Epidermal melanocyte (primary cell): ENCODE data around the gene FTCD.
A peak's percentile ranks its signal among the peaks of the same experiment; 100 is the strongest.
"Not testable (repeated sequence)": the region's sequence is repeated elsewhere in the genome, so short reads cannot be mapped to it uniquely, and the experiment has no call there.

Experiments used
- DNase-seq: peaks from one replicate; pipeline ENCODE4 v3.0.0; 2011; ENCODE audit warnings: low spot score; ENCODE audit not compliant: insufficient read length

The FTCD gene

DNA sequence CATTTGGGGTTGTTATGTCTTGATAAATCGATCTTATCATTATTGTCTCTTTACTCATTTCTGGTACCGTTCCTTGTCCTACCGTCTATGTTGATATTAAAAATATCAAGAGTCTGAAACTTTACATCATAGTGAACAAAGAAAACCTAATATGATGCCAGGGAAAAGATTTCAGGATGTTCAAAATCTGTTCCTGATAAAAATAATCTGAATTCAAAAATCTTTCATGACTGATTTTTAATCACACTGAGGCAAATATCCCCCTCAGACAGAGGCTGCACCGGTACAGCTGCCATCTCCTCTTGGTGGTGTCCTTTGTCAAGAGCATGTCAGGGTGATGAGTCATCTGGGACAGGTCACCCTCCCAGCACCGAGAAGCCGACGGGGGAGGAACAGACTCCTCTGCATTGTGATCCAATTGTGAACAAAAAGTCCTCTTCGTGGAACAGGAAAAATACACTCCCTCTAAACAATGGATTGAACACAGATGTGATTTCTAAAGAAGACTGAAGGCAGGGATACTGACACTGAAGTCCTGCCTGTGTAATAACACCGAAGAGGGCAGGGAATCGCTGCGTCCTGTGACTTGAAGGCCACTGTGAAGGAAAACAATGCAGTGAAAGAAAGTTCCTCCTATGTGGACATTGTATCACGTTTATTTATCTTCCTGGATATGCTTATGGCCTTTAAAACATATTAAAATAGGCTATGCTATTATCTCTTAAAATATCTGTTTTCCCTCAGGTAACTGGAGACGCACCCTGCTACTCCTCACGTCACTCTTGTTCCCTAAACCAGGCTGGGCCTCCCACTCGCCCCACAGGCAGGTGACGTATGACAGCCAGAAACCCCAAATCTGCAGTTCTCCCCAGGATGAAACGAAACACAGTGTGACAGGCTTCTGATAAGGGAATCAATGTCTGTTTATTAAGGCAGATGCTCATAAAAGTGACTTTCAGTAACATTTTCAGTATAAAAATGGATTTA lies 33.1 kb upstream of the FTCD start:
- no peak for DNase-seq

DNA sequence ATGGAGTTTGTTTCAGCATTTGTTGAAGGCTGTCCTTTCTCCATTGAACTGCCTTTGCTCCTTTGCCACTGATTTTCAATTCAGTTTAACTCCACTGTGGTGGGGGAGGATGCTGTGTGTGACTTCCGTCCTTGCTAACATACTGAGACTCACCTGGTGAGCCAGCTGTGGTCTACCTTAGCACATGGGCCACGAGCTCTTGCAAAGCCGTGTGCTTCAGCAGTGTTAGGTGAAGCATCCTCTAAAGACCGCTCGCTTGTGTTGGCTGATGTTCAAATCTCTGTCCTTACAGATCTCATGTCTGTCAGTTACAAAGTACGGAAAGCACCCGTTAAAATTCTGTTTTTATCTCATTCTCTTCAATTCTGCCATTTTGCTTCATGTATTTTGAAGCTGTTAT lies 32.4 kb upstream of the FTCD start:
- no peak for DNase-seq

DNA sequence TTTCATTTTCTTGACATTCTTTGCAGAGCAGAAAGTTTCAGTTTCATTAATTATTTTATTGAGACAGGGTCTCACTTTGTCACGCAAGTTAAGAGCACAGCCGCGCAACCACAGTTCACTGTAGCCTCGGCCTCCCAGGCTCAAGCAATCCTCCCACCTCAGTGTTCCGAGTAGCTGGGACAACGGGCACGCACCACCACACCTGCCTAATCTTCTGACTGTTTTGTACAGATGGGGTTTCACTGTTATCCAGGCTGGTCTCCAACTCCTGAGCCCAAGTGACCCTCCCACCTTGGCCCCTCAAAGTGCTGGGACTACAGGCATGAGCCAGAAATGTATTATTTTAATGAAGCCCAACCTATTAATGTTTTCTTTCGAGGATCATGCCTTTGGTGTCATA lies 31.9 kb upstream of the FTCD start:
- no peak for DNase-seq

DNA sequence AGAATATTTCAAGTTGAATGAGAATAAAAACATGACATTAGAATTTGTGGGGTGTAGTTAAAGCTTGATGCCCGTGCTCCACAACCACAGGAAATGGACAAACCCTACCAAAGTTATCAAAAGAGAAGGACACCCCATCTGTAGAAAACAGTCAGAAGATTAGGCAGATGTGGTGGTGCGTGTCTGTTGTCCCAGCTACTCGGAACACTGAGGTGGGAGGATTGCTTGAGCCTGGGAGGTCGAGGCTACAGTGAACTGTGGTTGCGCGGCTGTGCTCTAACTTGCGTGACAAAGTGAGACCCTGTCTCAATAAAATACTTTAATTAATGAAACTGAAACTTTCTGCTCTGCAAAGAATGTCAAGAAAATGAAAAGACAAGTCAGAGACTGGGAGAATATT lies 30.3 kb upstream of the FTCD start:
- no peak for DNase-seq

GRCh38 chr21:46184625-46185555 lies 29.5 kb upstream of the FTCD start:
- DNase-seq, result peak; percentile 49

DNA sequence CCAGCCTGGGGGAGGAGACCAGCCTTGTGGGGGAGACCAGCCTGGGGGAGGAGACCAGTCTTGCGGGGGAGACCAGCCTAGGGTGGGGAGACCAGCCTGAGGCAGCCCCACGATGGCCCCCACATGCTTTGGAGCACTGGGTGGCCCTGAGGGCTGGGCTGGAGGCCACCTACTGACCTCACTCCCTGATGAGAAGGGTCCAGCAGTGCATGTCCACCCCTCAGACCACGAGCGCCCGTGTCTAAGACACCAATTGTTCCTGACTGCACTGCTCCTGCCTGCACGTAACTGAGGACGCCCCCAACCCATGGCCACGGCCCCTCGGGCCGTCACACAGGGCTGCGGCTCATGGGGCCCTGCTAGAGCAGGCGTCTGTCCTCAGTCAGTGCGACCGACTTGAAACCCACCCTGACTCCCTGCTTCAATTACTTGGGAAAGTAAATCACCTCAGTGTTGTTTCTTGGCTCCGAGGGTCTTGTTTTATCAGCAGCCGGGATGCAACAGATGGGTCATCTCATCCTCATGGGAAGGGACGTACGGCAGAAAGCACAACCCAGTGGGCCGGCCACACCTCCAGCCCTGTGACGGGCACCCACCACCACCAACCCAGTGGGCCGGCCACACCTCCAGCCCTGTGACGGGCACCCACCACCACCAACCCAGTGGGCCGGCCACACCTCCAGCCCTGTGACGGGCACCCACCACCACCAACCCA lies 28.7 kb upstream of the FTCD start, which contains the start of gene SPATC1L:
SPATC1L (minus strand) TSS at position 550 of the 715 bp plus-strand sequence. CDS start 1,643 bp downstream, outside the sequence.
- DNase-seq, result peak; percentile 78

DNA sequence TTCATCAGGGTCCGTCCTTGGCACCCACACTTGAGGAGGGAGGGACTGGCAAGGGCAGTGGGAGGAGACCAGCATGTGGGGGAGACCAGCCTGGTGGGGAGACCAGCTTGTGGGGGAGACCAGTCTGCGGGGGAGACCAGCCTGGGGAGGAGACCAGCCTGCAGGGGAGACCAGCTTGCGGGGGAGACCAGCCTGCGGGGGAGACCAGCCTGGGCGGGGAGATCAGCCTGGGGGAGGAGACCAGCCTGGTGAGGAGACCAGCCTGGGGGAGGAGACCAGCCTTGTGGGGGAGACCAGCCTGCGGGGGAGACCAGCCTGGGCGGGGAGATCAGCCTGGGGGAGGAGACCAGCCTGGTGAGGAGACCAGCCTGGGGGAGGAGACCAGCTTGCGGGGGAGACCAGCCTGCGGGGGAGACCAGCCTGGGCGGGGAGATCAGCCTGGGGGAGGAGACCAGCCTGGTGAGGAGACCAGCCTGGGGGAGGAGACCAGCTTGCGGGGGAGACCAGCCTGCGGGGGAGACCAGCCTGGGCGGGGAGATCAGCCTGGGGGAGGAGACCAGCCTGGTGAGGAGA lies 28.0 kb upstream of the FTCD start:
- DNase-seq, result not testable (repeated sequence)

DNA sequence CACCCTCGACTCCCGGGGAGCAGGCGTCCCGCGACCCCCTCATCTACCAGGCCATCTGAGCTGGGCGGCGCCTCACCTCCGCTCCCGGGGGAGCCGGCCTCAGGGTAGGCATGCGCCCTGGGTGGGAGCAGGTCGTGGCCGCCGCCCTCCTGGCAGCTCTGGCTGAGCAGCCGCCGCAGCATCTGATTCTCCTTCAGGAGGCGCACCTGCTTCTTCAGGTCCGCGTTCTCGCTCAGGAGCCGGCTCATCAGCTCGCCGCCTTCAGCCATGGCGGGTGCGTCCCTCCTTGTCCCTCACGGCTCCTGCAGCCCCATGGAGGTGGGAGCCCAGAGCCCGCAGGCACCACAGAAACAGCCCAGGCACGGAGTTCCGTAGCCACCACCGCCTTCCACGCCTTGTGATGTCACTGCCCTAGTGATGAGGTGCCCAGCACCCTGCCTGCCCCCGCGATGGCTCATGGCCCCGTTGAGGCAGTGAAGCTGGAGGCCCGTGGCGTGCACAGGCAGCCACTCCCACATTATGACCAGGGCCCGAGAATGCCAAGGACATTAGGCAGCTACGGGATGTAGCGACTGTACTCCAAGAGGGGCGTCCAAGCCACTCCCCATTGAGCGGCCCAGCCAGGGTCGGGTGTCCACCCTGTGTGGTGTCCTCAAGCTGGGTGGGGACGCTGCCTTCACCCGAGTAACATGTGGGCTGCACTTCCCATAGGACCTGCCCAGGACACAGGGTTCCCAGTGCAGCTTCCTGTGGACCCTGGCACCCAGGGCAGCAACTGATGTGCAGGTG lies 27.4 kb upstream of the FTCD start:
- DNase-seq, result no peak

DNA sequence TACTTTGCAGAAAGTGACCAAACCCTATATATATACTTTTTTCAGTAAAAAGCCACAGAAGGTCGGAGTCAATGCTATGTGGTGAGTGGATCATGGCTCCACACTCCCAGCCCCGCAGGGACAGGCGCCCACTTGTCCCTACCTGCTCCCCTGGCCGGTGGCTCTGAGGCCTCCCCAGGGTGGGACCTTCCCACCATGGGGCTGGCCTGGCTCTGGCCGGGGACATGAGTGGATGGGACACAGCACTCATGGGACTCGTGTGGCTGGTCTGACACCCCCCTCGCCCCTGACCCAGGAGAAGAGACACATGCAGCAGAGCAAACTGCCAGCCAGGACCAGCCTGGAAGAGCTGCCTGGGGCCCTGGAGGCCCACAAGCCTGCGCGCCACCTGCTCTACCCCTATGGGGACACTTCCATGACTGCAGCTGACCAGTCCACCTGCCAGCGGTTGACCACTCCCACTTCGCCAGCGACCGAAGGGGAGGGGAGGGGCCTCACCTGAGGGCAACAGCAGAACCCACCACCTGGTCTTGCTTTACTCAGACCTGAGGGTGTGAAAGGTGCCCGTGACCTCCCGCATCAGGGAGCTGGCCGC lies 26.7 kb upstream of the FTCD start:
- no peak for DNase-seq

- DNase-seq, result no peak
These were observed 26.1 kb upstream of the FTCD start for GRCh38 chr21:46181436-46181835.

DNA sequence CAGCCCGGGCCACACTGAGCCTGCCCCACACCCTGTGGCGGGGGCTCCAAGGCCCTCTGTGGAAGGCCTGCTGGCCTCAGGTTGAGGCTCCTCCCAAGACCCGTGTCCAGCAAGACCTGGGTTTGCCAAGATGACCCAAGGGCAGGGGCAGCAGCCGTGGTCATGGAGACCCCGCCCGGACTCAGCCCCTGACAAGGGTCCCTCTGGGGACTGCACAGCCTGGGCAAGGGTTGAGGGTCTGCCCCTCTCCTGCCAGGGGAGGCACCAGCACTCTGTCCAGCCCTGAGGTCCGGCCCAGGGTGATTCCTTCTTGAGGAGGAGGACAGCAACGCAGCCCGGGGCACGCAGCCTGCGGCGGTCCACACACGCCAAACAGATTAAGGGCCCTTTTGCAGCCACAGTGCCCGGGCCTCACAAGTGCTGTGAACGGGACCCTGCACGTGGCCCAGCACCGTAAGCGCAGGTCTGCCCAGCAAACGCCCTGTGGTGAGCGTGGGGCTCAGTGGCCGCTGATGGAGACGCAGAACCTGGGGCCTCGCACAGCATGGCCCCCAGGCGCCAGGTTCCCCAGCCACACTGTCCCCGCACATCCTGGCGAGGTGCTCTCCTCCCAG lies 25.5 kb upstream of the FTCD start:
- DNase-seq, result no peak

- DNase-seq, result no peak
These were observed 24.8 kb upstream of the FTCD start for GRCh38 chr21:46180079-46180722.

DNA sequence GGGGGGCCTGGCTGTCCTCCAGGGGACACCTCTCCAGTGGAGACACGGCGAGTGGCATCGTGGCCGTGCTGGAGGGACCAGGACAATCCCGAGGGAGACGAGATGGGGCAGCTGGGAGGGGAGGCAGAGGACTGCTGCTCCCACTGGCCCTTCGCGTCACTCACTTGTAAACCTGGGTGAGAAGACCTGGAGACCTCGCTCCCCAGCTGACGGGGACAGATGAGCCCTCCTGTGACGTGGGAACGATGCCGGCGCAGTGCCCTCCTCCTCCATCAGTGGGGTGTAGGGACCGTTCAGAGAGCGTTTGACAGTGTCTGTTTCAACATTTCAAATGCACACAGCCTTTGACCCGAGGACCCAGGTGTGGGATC lies 24.3 kb upstream of the FTCD start:
- DNase-seq, result no peak

- DNase-seq, result no peak
These were observed 23.6 kb upstream of the FTCD start for GRCh38 chr21:46178961-46179360.

DNA sequence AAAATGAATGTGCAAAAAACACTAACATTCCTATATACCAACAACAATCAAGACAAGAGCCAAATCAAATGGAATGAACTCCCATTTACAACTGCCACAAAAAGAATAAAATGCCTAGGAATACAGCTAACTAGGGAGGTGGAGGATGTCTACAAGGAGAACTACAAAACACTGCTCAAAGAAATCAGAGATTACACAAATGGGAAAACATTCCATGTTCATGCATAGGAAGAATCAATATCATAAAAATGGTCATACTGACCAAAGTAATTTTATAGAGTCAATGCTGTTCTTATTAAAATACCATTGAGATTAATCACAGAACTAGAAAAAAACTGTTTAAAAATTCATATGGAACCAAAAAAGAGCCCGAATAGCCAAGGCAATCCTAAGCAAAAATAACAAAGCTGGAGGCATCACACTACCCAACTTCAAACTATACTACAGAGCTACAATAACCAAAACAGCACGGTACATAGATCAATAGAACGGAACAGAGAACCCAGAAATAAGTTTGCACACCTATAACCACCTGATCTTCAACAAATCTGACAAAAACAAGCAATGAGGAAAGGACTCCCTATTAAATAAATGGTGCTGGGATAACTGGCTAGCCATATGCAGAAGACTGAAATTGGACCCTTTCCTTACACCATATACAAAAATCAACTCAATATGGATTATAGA lies 21.2 kb upstream of the FTCD start:
- DNase-seq, result not testable (repeated sequence)

- DNase-seq, result no peak
These were observed 18.2 kb upstream of the FTCD start for GRCh38 chr21:46173573-46173972.

DNA sequence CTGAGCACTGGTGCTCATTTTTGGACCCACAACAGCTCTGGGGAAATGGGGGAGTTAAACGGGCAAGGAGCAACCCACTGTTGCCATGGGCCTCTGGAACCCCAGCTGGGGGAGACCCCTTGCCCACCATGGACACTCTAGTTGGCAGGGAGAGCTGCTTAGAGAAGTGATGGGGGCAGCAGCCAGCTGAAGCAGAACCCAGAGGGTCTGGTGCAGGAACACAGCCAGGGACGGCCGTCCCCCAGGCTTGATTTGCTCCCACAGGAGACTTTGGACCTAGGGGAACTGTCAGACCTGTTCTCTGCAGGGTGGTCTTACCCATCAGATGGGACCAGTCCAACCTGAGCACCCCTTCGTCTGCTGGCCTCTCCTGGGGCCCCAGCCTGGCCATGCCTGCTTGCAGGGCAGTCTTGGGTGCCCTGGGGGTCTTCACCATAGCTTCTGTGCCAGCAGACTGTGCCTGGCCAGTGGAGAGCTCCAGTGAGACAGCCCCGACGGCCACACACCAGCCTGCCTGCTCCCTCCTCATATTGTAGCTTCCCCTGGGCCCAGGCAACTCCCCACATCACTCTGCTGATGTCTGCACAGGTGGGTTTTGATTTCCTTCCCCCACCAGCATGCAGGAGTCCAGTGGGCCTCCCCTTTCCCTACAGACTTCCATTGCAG lies 17.6 kb upstream of the FTCD start:
- no peak for DNase-seq
